ENCODE data around the gene PGBD5. TPM values are rescaled to one million over a fixed set of nuclear protein-coding genes. Genes with fewer than 3 reads are reported as not detected.

The PGBD5 gene
- total RNA-seq, 2 experiments from 2014 or later, result not detected

- Histone ChIP-seq H3K27ac (ENCODE audit: low read depth, low read length, poor library complexity, severe bottlenecking) (no peak overlapping the region), H4K20me1 (ENCODE audit: insufficient read depth, low read length) (no peaks in the 10 kb centered on the region), H3K4me1 (ENCODE audit: insufficient read depth, low read length, poor library complexity, severe bottlenecking) (no peaks in the 10 kb centered on the region), H3K4me2 (ENCODE audit: low read length) (no peak overlapping the region), H3K79me2 (ENCODE audit: insufficient read depth, low read depth, low read length) (no peaks in the 10 kb centered on the region), H3K9me2 (ENCODE audit: insufficient read depth, low read length) (no peaks in the 10 kb centered on the region), H3K9me3 (ENCODE audit: low read length) (no peaks in the 10 kb centered on the region), H3K36me3 (ENCODE audit: insufficient read depth, low read length) (no peaks in the 10 kb centered on the region), H2AFZ (ENCODE audit: low read length) (no peak overlapping the region), H3K4me3 (ENCODE audit: low read depth, low read length, poor library complexity, severe bottlenecking) (no peak overlapping the region)
- ChIA-PET POLR2A (no interaction called here), CTCF (ENCODE audit: unreplicated experiment) (no interaction called here)
- no TSS peak for BruUV-seq (replicated peaks)
- no peak for DNase-seq (ENCODE audit: low spot score)
- intact Hi-C loops (cut with micrococcal nuclease; ENCODE audit: unreplicated experiment), result no loop called here
- no peak for TF ChIP-seq EZH2phosphoT487 (IDR thresholded peaks at IDR 0.05; ENCODE audit: borderline replicate concordance, low read depth, low read length)
- TF ChIP-seq CTCF (conservative IDR thresholded peaks at IDR 0.05; ENCODE audit: low read length), result no peak
These were observed 54.0 kb downstream of the PGBD5 start for GRCh38 chr1:230371923-230372703.

DNA sequence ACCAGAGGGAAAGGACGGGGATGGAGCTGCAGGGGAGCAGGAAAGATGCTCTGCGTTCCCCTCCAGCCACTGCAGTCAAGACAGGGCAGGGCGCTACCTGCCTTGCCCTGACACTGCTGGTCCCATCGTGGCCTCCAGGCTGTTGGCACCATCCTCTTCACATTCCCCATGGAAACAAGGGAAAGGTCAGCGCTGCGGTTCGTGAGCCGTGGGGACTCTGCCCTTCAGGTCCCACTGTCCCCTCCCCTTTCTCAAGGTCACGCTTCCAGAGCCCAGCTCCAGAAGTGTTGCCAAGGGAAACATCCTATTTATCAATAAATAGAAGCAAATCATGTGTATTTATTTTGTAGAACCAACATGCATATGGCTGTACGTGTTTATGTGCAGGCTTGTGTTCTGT, 56.0 kb downstream of the PGBD5 start:
- Histone ChIP-seq H3K4me3 (ENCODE audit: low read depth, low read length, poor library complexity, severe bottlenecking) (no peak overlapping the region), H3K4me2 (ENCODE audit: low read length) (no peak overlapping the region), H3K79me2 (ENCODE audit: insufficient read depth, low read depth, low read length) (no peaks in the 10 kb centered on the region), H3K4me1 (ENCODE audit: insufficient read depth, low read length, poor library complexity, severe bottlenecking) (no peaks in the 10 kb centered on the region), H3K9me2 (ENCODE audit: insufficient read depth, low read length) (no peaks in the 10 kb centered on the region), H2AFZ (ENCODE audit: low read length) (no peak overlapping the region), H3K36me3 (ENCODE audit: insufficient read depth, low read length) (no peaks in the 10 kb centered on the region), H3K27ac (ENCODE audit: low read depth, low read length, poor library complexity, severe bottlenecking) (no peak overlapping the region), H4K20me1 (ENCODE audit: insufficient read depth, low read length) (no peaks in the 10 kb centered on the region), H3K9me3 (ENCODE audit: low read length) (no peaks in the 10 kb centered on the region)
- DNase-seq (ENCODE audit: low spot score), result no peak
- TF ChIP-seq CTCF (conservative IDR thresholded peaks at IDR 0.05; ENCODE audit: low read length), result no peak
- intact Hi-C loops (cut with micrococcal nuclease; ENCODE audit: unreplicated experiment), result no loop called here
- CTCF ChIA-PET (ENCODE audit: unreplicated experiment), result interaction anchor here (0.6 kb wide), 1 partner anchor 9 kb away, joined by 4 read pairs; no protein-coding TSS in a partner anchor
- POLR2A ChIA-PET, result no interaction called here
- BruUV-seq (replicated peaks), result no TSS peak

DNA sequence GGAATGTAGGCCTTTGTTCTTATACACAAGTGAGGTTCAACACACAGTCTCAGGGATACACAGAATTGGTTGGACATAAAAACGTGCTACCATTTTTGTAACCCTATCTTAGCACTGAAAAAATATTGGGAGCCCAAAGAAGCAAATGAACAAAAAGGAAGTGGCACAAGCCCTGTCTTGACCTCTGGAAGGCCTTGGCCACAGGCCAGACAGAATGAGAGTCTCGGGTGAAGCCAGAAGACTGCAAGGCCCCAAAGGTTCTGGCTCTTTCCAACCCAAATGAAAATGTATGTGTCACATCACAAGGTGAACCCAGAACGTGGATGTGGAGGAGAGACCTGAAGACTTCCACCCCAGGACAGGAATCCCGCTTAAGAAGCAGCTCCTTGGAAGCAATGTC, 57.3 kb downstream of the PGBD5 start:
- H4K20me1 ChIP-seq (ENCODE audit: insufficient read depth, low read length), result no peaks in the 10 kb centered on the region
- no peaks in the 10 kb centered on the region for H3K9me2 ChIP-seq (ENCODE audit: insufficient read depth, low read length)
- CTCF ChIA-PET (ENCODE audit: unreplicated experiment), result no interaction called here
- no peak overlapping the region for H3K27ac ChIP-seq (ENCODE audit: low read depth, low read length, poor library complexity, severe bottlenecking)
- no peak overlapping the region for H3K4me3 ChIP-seq (ENCODE audit: low read depth, low read length, poor library complexity, severe bottlenecking)
- H3K79me2 ChIP-seq (ENCODE audit: insufficient read depth, low read depth, low read length), result no peaks in the 10 kb centered on the region
- no peaks in the 10 kb centered on the region for H3K36me3 ChIP-seq (ENCODE audit: insufficient read depth, low read length)
- BruUV-seq (replicated peaks), result no TSS peak
- DNase-seq (ENCODE audit: low spot score), result no peak
- intact Hi-C loops (cut with micrococcal nuclease; ENCODE audit: unreplicated experiment), result no loop called here
- H3K4me1 ChIP-seq (ENCODE audit: insufficient read depth, low read length, poor library complexity, severe bottlenecking), result no peaks in the 10 kb centered on the region
- no peak overlapping the region for H2AFZ ChIP-seq (ENCODE audit: low read length)
- H3K9me3 ChIP-seq (ENCODE audit: low read length), result no peaks in the 10 kb centered on the region
- no peak overlapping the region for H3K4me2 ChIP-seq (ENCODE audit: low read length)
- TF ChIP-seq CTCF (conservative IDR thresholded peaks at IDR 0.05; ENCODE audit: low read length) (no peak), EZH2phosphoT487 (IDR thresholded peaks at IDR 0.05; ENCODE audit: borderline replicate concordance, low read depth, low read length) (no peak)
- POLR2A ChIA-PET, result no interaction called here

All from OCI-LY7 (cell line).